GM18508 (cell line): Measurements from ENCODE around the gene CFAP157.

ENCODE experiments used
- ATAC-seq: cut with Tn5 transposase; IDR thresholded peaks from one replicate; pipeline ENCODE4 v1.9.1; 2021; ENCODE audit warnings: moderate number of reproducible peaks; ENCODE audit not compliant: insufficient read depth, unreplicated experiment

The CFAP157 gene

DNA sequence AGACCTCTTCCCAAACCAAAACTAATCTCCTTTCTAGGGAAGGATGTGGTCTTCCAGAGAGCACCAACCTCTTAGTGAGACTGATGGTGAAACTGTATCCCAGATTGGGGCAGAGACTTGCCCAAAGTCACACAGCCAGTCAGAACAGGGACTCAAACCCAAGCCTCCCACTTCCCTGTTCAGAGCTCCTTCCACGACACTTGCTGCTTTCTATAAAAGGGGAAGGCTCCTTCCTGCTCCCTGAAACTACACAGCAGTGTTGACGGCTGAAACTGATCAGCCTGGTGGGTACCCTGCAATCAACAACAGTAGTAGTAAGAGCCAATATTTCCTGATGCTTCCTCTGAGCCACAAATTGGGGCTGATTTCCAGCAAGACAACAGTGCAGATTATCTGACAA is 26.8 kb downstream of the CFAP157 start:
- ATAC-seq = no peak

DNA sequence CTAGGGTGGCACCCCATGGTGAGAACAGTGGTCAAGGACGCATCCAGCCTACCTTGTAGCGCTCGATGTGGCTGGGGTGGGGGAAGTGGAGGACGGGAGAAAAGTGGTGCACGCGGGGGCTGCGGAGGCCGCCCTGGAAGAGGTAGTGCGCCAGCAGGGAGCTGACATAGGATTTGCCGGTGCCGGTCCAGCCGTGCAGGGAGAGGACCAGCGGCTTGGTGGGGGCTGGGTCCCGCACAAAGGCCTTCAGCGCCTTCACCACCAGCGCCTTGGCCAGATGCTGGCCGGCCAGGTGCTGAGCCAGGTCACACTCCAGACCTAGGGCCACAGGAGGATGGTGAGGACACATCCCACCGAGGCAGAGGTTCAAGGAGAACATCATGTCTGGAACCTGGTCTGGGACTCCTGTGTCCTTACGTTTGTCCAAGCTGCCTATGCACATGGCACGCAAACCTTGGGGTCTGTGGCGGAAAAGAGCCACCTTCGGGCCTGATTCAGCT is 27.5 kb downstream of the CFAP157 start:
- ATAC-seq = no peak

DNA sequence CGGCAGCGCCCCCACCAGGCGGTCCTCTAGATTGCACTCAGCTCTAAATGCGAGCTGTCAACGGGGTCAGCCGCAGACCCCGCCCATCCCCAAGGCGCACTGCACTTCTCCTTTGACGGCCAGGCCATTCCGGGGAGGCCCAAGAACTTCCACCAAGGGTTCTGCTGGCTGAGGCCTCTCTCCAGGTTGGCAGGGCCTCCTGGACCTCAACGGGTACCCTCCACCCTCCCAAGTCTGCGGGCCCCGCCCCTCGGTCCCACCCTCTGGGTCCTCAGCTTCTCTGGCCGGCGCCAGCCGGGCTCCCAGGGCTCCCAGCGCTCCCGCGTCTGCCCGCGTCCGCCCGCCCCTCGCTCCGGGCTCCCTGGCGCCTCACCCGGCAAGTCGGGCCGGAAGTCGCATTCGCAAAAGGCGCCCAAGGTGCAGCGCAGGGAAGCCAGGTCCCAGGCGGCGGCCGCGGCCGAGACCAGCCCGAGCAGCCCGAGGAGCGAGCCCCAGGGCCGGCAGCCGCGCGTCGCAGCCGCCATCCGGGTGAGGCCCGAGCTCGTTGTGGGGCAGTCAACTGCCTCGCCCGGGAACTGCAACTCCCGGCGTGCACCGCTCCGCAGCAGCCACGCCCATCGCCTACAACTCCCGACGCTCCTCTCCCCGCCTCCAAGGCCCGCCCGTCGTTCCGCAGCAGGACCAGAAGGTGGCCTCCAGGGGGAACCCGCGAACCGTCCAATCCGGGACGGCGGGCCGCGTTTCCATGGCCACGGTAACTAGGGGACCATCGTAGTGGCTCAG is 28.1 kb downstream of the CFAP157 start, which contains the start of gene TOR2A:
TSS of gene TOR2A (minus strand) at position 548 of the 783 bp plus-strand sequence. CDS start at position 524, 24 bp downstream.
- peak; percentile 56 for ATAC-seq

DNA sequence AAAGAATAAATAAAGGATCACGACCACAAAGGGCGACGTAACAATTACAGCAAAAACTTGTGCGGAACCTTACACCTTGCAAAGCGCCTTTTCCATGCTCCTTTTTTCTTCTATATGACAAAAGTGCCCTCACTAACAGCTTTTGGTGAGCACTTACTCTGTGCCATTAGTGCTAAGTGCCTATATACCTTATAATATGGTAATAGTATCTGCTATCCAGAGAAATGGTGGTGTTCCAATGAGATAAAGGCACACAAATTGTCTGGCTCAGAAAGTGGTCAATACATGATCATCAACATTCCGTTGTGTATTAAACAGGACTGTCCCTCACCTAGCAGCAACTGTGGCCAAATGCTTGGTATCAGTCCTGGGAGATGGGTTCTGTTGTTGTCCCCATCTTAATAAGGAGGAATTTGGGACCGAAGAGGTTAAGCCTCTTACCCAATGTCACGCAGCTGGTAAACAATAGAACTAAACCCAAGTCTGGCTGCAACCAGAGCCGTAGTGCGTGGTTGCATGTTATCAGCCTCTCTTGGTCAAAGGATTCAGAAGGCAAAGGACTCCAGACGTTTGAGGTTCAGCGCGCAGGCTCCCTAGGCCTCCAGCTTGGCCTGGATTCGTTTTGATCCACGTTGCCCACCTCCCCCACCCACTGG is 28.9 kb downstream of the CFAP157 start:
- no peak for ATAC-seq

DNA sequence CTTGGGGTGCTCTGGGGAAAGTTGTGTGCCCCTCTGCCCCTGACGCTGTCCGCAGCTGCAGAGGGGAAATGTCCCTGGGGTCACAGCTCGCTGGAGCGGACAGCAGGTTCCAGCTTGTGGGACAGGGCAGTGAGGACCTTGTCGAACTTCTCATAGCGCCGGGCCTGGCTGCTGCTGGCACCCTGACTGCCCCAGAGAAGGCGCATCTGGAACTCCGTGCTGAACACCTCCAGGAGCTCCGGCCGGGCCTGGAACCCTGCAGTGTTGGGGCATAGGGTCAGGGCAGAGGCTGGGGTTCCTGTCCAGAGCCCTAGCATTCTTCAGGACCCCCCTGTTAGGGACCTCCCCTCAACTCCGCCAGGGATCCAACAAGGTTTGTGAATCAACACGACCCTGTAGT is 31.9 kb downstream of the CFAP157 start:
- ATAC-seq = no peak

DNA sequence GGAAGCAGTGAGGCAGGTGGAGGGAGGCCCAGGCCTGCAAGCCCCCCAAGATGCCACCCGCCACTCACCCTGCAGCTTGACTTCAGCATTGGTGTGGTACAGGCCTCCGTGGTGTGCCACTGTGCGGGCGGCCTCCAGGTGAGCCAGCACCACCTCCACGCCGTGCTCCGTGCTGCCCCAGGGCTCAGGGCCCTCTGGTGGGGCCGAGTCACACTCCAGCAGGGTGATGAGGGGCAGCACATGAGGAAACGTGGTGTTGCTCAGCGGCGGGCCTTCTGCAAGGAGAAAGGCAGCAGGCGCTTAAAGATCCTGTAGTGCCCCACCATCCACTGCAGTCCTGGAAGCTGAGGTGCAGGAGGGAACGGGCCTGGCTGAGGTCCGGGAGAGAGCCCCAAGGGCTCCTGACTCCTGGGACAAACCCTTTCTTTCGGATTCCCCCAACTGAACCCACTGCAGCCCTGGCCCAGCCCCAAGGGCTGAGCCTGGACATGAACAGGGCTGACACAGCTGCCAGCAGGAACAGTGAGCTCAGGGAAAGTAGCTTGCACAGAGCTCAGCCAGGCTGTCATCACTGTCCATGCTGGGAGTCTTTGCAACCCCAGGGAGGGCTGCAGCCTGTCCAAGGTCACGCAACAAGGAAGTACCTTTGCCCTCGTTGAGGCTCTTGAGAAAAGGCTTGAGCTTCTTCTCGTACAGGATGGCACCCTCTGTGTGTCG is 33.0 kb downstream of the CFAP157 start:
- ATAC-seq = no peak

DNA sequence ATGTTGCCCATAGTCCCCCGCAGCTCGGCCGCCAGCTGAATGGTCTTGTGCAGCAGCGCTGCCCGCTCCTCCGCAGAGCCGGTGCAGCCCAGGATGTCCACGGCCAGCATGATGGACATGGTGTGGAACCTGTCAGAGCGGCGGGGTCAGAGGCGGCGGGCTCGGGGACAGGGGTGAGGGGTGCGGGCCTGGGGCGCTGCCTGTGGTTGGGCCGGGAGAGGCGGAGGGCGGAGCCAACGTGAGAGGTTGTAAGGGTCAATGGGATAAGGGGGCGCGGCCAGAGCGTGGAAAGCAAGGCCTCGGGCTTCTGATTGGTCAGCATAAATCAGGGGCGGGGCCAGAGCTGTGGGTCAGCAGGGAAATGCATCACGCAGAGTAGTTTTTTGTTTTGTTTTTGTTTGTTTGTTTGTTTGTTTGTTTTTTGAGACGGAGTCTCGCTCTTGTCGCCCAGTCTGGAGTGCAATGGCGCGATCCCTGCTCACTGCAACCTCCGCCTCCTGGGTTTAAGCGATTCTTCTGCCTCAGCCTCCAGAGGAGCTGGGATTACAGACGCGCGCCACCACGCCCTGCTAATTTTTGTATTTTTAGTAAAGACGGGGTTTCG is 35.1 kb downstream of the CFAP157 start:
- no peak for ATAC-seq

DNA sequence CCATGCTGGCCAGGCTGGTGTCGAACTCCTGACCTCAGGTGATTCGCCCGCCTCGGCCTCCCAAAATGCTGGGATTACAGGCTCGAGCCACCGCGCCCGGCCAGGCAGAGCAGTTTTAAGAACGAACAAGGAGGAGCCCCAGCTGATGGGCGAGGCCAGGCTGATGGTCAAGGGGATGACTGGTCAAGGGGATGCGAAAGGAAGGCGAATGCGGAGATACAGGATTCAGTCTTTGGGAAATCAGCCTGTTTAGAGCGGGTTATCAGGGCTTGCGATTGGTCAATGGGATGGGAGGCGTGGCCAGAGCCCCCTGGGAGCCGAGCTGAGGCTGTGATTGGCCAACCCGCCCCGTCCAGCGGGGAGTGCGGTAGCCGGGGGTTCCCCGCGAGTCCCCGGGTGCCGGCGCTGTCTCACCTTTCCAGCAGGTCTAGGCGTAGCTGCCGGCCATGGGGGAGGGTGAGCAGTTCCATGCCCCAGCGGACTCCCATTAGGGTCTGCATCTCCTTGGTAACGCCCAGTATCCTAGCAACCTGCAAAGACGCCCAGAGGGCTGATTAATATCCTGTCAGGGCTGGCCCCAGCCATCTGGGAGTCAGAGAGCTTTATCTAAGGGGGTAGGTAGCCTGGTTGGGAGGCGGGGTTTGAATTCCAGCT is 35.8 kb downstream of the CFAP157 start:
- ATAC-seq = no peak

DNA sequence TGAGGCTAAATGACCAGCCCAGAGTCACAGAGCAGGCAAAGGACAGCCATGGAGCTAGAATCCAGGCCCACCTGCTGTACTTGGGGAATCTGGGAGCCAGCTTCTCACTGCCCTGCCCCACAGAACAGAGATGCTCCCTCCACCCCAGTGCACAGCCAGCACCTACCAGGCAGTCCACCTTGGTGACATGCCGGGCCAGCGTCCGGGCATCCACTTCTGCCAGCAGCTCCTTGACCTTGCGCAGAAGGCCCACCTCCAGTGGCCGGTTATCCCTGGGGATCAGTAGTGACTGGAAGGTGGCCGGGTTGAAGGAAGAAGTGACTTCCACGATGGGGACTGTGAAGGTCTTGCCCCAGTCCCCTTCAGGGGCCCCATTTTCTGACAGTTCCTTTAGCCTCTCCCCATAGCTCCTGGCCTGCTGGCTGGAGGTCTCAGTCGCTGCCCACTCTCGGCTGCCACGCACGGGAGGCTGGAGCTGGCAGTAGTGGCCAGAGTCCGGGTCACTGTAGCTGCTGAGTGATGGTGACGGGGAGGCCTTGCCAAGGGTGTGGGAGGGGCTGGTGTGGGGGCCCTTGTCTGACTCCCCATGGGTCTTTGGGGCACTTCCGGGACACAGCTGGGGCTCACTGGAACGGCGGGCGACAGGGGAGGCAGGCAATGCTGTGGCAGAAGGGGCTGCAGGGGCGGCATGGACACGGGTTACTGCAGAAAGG is 37.8 kb downstream of the CFAP157 start:
- ATAC-seq = no peak

DNA sequence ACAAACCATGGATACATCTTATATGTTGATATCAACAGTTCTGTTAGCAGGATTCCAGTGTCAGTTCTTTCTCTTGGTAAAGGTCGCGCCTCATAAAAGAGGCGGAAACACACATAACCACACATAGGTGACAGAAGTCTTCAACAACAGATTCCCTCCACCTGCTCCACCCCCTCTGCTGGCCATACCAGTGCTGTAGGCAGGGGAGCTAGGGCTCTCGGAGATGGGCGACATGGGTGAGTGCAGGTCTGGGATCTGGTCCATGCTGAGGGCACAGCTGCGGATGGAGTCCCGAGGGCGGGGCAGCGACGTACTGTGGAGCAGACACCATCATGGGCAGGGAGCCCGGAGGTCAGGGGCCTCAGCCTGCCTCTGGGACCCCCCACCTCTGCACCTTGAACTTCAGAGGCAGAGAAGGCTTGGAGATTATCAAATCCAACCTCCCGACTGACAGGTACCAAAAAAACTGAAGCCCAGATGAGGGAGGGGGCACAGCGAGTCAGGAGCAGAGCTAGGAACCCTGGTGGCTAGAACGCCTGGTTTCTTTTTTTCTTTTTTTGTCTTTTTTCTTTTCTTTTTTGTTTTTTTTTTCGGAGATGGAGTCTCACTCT is 40.3 kb downstream of the CFAP157 start:
- no peak for ATAC-seq

DNA sequence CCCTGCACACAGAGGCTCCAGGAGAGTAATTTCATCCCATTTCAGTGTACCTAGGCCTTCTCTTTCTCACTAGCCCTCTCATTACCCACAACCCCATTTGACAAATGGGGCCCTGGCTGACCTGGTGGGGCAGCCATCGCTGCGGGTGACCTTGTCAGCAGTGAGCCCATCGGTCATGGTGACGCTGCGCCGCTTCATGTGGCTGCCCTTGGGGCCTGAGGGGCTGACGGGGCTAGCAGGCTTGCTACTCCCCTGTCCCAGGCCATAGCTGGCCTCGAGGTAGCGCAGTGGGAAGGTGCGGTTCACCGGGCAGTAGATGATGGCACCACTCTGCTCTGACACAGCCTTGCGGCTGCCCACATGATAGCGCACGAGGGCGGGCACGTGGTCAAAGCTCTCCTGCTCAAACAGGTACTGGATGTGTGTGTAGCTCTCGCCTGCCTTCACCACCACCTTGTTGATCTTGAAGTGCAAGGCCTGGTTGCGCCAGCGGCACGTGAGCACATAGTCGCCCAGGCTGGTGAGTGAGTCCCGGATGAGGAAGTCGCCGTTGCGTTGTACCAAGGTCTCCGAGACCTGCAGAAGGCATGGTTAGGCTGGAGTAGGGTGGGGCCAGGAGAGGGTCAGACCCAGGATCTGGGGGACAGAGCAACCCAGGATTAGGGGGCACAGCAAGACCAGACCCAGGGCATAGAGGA is 42.5 kb downstream of the CFAP157 start:
- no peak for ATAC-seq

DNA sequence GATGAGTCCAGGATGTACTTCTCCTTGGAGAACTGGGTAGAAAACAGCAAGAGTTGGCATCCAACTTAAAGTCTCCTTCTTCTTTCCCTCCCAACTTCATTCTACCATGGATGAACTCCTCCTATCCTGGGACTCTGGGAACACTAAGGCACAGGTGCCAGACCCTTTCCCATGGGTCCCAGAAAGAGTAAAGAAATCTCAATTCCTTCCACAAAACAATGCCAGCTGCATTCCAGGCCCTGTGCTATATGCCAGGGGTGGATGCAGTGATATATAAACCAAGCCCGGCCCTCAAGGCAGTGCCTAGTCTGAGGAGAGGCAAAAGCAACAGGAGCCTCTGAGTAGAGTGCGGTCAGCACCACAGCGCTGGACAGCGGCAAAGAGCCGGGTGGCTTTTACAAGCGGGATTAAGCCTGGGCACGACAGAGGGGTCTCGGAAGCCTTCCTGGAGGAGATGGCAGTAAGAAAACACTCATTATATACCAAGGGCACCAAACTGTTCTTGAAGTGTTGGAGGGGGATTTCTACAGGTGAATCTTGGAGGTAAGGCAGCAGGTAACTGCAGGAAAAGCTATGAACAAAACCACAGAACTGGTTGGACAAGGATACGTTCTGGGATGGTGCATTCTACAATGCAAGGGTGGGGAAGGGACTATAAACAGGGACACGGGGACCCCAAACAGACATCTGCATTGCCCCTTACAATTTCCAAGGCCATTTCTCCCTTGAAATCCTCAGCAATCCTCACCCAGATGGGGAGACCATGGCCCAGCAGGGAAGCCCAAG is 44.7 kb downstream of the CFAP157 start:
- no peak for ATAC-seq

DNA sequence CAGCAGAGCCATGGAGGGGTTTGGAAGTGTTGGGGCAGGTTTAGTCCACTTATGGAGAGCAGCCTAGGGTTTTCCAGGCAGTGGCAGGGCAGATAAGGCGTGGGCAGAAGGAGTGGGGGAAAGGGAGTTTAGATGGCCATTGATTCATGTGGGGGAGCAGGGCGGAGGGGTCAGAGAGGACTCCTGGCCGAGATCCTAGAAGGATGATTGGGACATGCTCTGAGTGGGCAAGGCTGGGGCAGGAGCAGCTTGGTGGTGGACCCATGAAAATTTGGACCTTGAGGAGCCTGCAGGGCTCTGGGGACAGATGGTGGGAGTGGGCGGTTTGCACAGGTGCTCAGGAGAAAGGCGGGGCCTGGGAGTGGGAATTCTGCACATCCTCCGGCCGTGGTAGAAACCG is 46.4 kb downstream of the CFAP157 start:
- no peak for ATAC-seq

DNA sequence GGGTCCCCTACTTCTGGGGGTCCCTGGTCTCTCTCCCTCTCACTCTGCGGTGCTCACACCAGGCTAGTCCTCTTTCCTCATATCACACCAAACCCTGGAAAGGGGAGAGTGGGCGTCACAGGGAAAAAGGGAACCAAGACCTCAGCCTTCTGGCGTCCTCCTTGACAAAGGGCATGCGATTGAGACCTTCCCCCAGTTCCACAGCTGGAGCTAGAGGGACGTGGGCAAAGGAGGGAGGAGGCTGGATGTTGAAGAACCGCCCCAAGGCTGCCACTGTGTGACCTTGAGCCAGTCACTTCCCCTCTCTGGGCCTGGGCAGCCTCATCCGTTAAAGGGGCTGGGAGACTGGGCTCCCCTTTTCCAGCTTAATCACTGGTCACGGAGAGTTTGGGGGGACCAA is 46.8 kb downstream of the CFAP157 start:
- ATAC-seq = no peak

DNA sequence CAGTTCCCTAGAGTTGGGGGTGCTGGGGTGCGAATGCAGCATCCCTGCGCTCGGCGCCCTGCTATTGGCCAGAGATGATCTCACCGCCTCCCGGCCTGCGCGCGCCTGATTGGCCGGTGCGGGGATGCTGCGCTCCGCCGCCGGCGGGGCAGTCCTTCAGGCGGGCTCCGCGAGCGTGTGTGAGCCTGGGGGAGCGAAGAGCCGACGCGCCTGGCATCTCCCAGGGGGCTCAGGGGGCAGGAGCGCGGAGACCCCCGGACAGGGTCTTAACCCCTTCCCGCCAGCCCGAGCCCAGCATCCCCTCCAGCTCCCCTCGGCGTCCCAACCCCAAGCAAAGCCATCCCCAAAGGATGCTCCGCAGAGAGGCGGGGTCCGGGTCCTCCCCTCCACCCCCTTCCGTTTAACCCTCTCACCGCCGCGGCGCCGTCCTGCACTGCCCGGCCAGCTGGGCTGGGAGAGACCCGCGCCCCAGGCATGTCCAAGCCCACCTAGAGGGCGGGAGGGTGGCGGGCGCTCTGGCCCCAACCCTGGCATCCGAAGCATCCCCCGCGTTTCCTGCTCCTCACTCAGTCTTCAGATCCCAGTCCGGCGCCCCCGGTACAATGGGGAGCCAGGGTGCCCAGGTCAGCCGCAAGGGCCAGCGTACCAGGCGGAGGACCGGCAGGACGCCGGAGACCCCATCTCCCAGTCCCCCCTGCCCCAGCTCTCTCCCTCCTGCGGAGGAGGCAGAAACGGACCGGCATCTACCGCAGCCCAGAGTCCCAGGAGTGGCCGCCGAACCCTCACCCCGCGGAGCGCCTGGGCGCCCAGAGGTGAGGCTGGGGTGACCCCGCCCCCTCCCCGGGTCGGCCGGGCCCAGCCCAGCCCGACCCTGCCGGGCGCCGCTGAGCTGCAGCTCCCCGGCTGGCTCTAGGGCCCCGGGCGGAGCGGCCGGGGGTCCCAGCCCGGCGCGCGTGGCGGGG is 47.6 kb downstream of the CFAP157 start:
- ATAC-seq = no peak
